DMS53 (cell line): Measurements from ENCODE around the gene PLCB1.

Source experiments
- DNase-seq: peaks from one replicate; lab custom pipeline; 2025; lab: John Stamatoyannopoulos, UW

PLCB1 gene

DNA sequence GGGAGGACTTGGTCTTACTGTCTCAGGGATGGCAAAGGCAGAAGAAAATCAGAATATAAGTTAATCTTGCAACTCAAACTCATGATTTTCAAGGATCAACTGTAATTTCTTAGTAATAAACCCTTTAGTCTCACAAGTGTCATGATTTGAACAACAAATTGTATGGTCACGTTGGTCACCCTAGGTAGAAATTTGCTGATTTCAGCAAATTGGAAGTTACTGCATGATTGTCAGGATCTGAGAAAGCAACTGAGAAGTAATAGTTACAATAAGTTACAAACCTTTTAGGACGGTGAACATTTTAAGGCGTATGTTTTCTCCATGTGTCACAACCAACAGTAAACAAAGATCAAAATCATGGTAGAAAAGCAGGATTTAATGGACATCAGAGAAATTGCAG is 375.2 kb downstream of the PLCB1 start:
- no peak for DNase-seq

GRCh38 chr20:8509809-8510208 is 377.7 kb downstream of the PLCB1 start:
- no peak for DNase-seq

GRCh38 chr20:8510808-8511207 is 378.7 kb downstream of the PLCB1 start:
- no peak for DNase-seq

DNA sequence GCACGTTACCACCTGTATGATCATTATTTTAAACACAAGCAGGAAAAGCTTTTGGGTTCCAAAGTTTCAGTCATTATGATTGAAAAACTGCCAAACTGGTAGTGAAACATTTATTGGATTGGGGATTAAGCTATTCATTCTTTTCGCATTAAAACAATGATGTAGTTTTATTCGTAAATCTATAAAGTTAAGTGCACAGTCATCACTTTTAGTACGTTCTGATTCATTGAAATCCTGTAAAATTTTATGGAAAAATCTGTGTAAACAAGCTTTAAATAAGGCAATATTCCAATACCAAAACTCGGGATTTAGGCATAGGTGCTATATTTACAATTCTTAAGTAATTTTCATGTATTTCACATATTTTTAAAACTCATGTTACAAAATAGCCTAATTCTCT is 379.9 kb downstream of the PLCB1 start:
- no peak for DNase-seq

DNA sequence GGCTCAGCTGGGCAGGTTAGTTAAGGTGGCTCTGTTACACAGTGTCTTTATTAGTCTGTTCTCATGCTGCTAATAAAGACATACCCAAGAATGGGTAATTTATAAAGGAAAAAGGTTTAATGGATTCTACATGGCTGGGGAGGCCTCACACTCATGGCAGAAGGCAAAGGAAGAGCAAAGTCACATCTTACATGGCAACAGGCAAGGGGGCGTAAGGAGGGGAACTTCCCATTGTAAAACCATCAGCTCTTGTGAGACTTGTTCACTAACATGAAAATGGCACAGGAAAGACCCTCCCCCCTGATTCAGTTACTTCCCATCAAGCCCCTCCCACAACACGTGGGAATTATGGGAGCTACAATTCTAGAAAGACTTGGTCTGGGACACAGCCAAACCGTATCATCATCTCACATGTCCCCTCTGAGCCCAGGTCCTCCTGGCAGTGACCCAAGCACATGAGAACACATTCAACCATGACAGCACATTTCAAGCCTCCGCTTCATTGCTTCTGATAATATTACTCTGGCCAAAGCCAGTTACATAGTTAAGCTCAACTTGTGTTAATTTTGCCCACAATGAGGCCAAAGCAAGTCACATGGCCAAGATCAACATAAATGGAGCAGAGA is 383.9 kb downstream of the PLCB1 start:
- peak; percentile 7 for DNase-seq

DNA sequence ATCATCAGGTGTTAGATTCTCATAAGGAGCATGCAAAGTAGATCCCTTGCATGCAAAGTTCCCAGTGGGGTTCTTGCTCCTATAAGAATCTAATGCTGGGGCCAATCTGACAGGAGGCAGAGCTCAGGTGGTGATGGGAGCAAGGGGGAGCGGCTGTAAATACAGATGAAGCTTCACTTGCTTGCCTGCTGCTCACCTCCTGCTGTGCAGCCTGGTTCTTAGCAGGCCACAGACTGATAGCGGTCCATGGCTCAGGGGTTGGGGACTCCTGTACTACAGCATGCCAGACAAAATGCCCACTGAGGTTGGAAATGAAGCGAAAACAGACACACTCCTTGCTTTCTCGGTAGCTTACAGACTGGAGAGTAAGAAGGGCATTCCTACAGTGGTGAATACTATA is 386.8 kb downstream of the PLCB1 start:
- DNase-seq = peak; percentile 39

GRCh38 chr20:8519887-8520286 is 387.8 kb downstream of the PLCB1 start:
- DNase-seq = no peak

- DNase-seq = no peak
Measured at GRCh38 chr20:8522168-8522567, 390.1 kb downstream of the PLCB1 start.

DNA sequence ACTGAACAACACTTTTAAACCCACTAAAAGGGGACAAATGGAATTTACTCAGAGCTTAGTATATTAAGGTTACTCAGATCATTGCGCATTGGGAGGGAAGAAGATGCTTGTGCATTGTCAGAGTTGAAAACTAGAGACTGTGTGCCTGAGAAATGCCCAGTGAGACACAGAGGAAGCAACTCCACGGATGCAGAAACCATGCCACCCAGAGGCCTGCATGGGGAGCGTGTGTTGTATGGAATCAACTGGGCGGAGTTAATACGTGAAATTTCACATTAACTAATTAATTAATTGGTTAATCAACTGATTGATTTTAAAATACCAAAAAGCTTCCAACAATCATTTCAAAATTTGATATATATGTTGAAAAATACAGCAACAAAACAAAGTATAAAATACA is 391.6 kb downstream of the PLCB1 start:
- DNase-seq = peak; percentile 21

DNA sequence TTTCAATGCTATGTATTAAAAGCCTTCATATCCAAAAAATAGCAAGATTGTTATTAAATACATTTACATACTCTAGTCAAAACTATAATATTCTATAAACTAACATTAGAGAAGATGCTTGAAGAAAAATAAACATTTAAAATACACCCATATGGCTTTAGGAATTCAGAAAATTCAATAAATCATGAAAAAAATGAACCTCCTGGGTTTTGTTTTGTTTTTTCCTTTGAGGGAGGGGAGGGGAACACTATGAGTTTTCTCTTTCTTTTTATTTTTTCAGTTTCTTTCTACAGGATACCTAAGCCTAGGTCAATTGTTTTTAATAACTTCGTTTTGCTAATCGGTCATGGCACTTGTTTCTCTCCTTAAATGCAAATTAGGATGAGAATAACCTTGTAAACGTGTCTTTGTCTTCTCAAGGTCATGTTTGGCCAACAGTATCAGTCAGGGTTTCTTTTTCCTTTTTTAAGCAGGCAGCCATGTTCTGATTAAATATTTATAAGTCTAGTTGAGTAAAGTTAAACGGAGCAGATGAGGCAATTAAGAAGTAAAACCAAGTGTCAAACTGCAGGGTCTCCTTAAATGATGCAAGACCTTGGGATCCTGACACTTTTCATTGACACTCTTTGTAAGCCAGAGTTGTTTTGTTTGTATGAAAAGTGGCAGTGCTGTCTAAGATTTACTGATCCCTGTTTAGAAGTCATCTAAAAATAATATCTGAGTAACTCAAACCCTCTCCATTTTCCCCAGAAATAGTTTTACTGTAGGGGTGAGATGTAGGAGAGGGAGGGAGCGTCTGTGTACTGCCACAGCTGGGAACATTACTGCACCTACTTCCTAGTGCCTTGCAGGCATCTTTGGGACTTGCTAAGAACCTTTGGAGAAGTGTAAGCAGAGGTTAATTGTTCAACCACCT is 392.3 kb downstream of the PLCB1 start:
- DNase-seq = no peak

DNA sequence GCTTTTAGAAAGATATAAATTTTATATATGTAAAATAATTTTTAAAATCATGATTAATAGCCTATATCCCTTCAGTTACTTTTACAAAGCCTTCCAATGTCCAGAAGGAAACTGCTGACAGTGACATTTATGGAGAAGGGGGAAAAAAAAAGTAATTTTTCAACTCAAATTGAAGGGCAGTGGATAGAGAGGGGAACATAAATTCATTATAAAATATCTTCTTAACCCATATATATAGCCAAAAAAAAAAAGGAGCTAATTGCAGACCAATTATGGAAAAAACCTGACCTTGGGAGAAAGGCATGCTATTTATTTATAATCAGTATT is 392.9 kb downstream of the PLCB1 start:
- DNase-seq = no peak

DNA sequence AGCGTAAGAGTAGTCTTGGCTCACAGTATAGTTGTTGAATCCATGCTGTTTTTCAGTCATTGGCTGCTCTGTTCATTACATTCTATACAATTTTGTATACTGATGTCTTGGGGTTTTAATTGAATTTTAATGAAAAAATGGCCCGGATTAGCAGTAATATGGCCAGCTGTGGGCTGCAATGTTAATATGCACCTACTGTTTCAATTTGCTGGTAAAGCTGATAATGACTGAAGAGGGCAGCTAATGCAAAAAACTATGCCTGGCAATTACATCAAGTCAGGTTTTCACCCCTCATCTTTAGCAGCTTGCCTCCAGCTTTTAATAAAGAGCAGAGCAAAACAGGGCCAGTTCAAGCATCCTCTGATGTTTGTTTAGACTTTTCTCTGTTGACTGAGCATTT is 394.5 kb downstream of the PLCB1 start:
- DNase-seq = peak; percentile 57

DNA sequence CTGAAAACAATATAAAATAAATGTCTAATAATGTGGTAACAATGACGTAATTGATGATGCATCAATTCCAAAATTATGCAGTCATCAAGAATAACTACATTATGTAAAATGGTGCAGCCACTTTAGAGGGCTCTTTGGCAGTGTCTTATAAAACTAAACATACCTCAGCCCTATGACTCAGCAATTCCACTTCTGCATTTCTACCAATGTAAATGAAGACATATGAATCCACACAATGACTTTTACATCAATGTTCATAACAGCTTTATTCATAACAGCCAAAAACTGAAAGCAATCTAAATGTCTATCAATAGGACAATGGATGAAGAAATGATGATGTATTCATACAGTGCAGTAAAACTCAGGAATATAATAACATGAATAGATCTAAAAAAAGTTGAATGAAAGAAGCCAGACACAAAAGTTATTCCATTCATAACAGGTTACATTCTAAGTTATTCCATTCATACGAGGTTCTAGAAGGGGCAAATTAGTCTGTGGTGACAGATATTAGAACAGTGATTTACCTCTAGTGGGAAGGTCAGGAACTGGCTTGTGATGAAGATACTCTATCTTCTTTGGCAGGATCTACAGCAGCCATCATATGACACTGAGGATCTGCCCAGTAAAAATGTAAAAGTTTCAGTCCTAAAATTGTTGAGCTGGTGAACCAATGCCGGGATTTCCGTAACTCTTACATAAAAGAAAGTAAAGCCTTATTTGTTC is 396.1 kb downstream of the PLCB1 start:
- peak; percentile 56 for DNase-seq

DNA sequence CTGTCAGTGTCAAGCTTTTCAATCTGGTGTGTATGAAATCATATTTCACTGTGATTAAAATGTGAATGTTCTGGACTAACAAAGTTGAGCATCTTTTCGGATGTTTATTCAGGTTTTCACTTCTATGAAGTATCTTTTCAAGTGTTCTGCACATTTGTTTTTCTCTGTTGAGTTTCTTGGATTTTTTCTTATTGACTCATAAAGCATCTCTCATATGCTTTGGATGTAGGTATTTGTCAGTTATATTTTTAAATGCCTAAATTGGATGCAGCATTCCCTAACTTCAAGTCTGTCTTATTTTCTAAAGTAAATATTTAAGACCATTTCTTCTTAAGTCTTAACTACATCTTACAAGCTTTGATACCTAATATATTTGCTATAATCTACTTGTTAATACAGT is 398.0 kb downstream of the PLCB1 start:
- no peak for DNase-seq

DNA sequence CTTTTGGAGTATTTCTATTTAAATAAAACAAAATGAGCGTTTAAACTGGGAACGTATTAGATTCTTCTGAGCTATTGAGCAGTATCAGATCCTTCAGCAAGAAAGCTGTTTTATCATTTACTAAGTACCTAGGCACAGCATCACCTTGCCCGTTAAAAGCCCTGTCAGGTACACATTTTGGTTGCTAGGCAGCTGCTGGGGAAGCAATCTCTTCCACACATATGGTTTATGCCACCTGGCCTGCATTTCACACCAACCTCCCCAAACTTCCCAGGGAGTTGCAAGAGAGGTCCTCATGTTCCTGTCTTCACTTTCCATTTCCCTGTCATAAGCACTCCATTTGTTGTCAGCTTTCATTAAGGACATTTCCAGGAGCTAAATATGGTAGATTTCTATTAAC is 400.1 kb downstream of the PLCB1 start:
- DNase-seq = peak; percentile 38

- DNase-seq = no peak
Measured at GRCh38 chr20:8534368-8535160, 402.5 kb downstream of the PLCB1 start.

- DNase-seq = peak; percentile 34
Measured at GRCh38 chr20:8535403-8536261, 403.6 kb downstream of the PLCB1 start.

- no peak for DNase-seq
Measured at GRCh38 chr20:8536262-8536618, 404.2 kb downstream of the PLCB1 start.

DNA sequence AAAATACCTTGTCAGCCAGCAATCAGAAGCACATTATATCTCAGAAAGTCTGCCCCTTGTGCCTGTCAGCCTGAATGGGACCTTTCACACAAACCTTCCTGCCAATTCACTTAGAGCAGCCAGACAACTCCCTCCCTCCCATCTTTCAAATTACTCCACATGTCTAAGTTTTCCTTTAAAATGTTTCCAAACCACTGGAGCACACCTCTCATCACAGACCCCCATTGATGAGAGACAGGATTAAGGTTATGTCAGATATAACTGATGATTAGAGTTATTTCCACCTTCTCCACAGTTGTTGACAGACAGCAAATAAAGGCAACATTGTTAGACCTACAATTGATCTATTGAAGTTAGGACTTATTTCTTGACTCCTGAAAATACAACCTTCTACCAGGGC is 408.4 kb downstream of the PLCB1 start:
- no peak for DNase-seq

DNA sequence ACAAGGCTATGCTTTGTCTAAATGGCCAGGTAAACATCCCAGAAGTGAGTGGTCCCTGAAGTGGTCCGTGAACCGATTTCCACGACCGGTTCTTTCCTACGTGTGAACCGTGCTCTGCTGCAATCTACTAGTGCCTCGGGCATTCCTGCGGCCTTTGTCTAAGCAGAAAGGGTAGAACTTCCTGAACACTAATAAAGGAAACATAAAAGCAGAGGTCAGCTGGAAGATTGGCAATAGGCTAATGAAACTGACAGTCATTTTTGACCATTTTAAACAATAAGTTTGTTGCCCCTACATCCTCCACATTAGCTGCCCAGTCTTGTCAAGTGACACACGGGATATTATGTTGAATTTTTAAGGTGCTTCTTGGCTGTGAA is 410.0 kb downstream of the PLCB1 start:
- no peak for DNase-seq

DNA sequence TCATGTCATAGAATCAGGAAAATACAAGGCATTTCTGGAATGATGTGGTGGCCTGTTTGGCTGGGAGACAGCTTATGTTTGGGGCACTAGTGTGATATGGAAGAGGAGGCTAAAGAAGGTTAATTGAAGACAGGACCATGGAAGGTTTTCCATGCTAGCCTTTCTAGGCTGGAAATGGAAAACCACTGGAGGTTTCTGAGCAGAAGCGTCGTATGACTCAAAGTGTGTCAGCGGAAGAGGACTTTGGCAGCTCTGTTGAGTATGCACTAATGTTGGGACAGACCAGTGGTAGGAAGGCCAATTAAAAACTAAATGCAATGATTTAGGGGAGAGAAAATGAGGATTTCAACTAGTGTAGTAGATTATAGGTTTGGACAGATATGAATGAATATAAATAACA is 413.1 kb downstream of the PLCB1 start:
- no peak for DNase-seq
